OCI-LY3 (cell line): ENCODE data around the gene CLEC4D.

ENCODE experiments used
- EZH2phosphoT487 ChIP-seq: fragments of 200-600 bp; shearing (Covaris generic); IDR thresholded peaks from 2 replicates; pipeline ENCODE4 v1.6.1; 2018; ENCODE audit warnings: antibody characterized with exemption, mixed run types, low read depth
- TF ChIP-seq, protein P1 (sequence below): fragments of 200-600, 300-600 bp; sonication (generic); IDR thresholded peaks from 2 replicates; pipeline ENCODE4 v1.5.1; 2014; ENCODE audit warnings: antibody characterized with exemption, low read length, low read depth

DNA sequence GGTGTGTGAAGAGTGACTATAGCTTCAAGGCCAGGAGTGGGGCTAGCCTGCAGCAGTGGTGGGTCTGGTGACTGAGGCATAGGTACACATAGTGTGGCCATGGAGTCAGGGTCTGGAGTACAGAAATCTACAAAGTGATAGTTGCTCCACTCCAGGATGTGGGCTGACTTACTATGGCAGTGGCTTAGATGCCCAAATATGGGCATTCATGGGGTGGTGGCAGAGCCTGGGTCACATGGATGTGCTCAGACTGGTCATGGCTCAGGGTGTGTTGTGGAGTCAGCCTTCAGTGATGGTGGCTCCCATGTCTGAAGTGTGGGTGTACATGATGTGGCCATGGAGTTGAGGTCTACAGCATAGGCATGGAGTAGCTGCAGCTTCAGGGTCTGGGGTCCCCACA is 30.2 kb upstream of the CLEC4D start:
- TF ChIP-seq, protein P1, sequence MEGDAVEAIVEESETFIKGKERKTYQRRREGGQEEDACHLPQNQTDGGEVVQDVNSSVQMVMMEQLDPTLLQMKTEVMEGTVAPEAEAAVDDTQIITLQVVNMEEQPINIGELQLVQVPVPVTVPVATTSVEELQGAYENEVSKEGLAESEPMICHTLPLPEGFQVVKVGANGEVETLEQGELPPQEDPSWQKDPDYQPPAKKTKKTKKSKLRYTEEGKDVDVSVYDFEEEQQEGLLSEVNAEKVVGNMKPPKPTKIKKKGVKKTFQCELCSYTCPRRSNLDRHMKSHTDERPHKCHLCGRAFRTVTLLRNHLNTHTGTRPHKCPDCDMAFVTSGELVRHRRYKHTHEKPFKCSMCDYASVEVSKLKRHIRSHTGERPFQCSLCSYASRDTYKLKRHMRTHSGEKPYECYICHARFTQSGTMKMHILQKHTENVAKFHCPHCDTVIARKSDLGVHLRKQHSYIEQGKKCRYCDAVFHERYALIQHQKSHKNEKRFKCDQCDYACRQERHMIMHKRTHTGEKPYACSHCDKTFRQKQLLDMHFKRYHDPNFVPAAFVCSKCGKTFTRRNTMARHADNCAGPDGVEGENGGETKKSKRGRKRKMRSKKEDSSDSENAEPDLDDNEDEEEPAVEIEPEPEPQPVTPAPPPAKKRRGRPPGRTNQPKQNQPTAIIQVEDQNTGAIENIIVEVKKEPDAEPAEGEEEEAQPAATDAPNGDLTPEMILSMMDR, result no peak
- TF ChIP-seq EZH2phosphoT487, result no peak
